ENCODE measurements around the gene TBC1D13. TPM values are rescaled to one million over a fixed set of nuclear protein-coding genes. Genes with fewer than 3 reads are reported as not detected.

The TBC1D13 gene
- total and polyA plus RNA-seq, 9 donors = 12.0 to 59.4 (median 38.1) TPM

- 90% methylated on average over 4 of the region's 7 CpGs for WGBS (ENCODE audit: insufficient coverage)
- DNase-seq = no peak
These were observed 13.0 kb downstream of the TBC1D13 start for GRCh38 chr9:128800061-128800460.

DNA sequence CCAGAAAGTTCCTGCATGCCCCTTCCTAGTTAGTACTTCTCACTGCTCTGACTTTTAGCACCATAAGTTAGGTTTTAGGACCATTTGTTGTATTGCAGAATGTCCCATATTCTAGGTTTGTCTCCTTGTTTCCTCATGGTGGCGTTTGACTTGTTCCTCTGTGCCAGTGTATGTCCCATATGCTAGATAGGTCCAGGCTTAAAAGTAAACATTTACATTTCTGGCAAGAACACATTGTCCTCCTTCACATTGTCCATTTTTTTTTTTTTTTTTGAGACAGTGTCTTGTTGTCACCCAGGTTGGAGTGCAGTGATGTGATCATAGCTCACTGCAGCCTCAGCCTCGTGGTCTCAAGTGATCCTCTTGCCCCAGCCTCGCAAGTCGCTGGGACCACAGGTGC, 15.4 kb downstream of the TBC1D13 start:
- no peak overlapping the region for H3K27ac ChIP-seq (ENCODE audit: low read length)
- H3K36me3 ChIP-seq (ENCODE audit: control insufficient read depth, insufficient read depth, low read length) = peaks cover 77% of the 10 kb centered on the region
- no peaks in the 10 kb centered on the region for H3K27me3 ChIP-seq (ENCODE audit: control insufficient read depth, insufficient read depth, low read length)
- H3K4me1 ChIP-seq (ENCODE audit: control insufficient read depth, insufficient read depth, low read length) = no peaks in the 10 kb centered on the region
- 100% methylated on average over 3 of the region's 4 CpGs for WGBS (ENCODE audit: insufficient coverage)
- H3K9me3 ChIP-seq (replicated peaks; ENCODE audit: control insufficient read depth, low read depth, low read length) = no peaks in the 10 kb centered on the region
- DNase-seq = no peak
- H3K4me3 ChIP-seq (ENCODE audit: low read length) = no peak overlapping the region

More at GRCh38 chr9:128800061-128800460, 13.0 kb downstream of the TBC1D13 start:
- Histone ChIP-seq H3K4me1 (ENCODE audit: control insufficient read depth, insufficient read depth, low read length) (no peaks in the 10 kb centered on the region), H3K9me3 (replicated peaks; ENCODE audit: control insufficient read depth, low read depth, low read length) (no peaks in the 10 kb centered on the region), H3K36me3 (ENCODE audit: control insufficient read depth, insufficient read depth, low read length) (peaks cover 72% of the 10 kb centered on the region), H3K27me3 (ENCODE audit: control insufficient read depth, insufficient read depth, low read length) (no peaks in the 10 kb centered on the region), H3K4me3 (ENCODE audit: low read length) (no peak overlapping the region), H3K27ac (ENCODE audit: low read length) (no peak overlapping the region)

DNA sequence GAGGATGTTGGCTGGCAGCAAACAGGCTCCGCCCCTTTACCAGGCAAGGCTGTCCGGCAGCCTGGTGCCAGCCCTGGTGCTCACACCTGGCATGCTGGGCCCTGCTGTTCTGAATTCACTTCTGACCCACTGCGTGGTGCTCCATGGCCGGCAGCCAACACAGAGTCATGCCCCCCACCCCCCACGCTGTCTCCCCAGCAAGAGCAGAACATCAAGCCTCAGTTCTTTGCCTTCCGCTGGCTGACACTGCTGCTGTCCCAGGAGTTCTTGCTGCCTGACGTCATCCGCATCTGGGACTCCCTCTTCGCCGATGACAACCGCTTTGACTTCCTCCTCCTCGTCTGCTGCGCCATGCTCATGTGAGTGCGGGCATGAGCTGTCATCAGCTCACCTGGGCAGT, 18.6 kb downstream of the TBC1D13 start:
- Histone ChIP-seq H3K36me3 (ENCODE audit: control insufficient read depth, insufficient read depth, low read length) (peaks cover 74% of the 10 kb centered on the region), H3K4me1 (ENCODE audit: control insufficient read depth, insufficient read depth, low read length) (no peaks in the 10 kb centered on the region), H3K27me3 (ENCODE audit: control insufficient read depth, insufficient read depth, low read length) (no peaks in the 10 kb centered on the region), H3K27ac (ENCODE audit: low read length) (no peak overlapping the region), H3K4me3 (ENCODE audit: low read length) (no peak overlapping the region), H3K9me3 (replicated peaks; ENCODE audit: control insufficient read depth, low read depth, low read length) (no peaks in the 10 kb centered on the region)
- WGBS (ENCODE audit: insufficient coverage) = 88% methylated on average over 14 of the region's 14 CpGs
- no peak for DNase-seq

- Histone ChIP-seq H3K36me3 (ENCODE audit: control insufficient read depth, insufficient read depth, low read length) (peaks cover 61% of the 10 kb centered on the region), H3K4me3 (ENCODE audit: low read length) (no peak overlapping the region), H3K4me1 (ENCODE audit: control insufficient read depth, insufficient read depth, low read length) (no peaks in the 10 kb centered on the region), H3K27me3 (ENCODE audit: control insufficient read depth, insufficient read depth, low read length) (no peaks in the 10 kb centered on the region), H3K9me3 (replicated peaks; ENCODE audit: control insufficient read depth, low read depth, low read length) (no peaks in the 10 kb centered on the region), H3K27ac (ENCODE audit: low read length) (no peak overlapping the region)
- no peak for DNase-seq
- 90% methylated on average over 13 of the region's 14 CpGs for WGBS (ENCODE audit: insufficient coverage)
These were observed 20.8 kb downstream of the TBC1D13 start for GRCh38 chr9:128807827-128808226.

- Histone ChIP-seq H3K4me1 (ENCODE audit: control insufficient read depth, insufficient read depth, low read length) (no peaks in the 10 kb centered on the region), H3K4me3 (ENCODE audit: low read length) (no peak overlapping the region), H3K9me3 (replicated peaks; ENCODE audit: control insufficient read depth, low read depth, low read length) (no peaks in the 10 kb centered on the region), H3K27me3 (ENCODE audit: control insufficient read depth, insufficient read depth, low read length) (no peaks in the 10 kb centered on the region), H3K36me3 (ENCODE audit: control insufficient read depth, insufficient read depth, low read length) (peaks cover 54% of the 10 kb centered on the region), H3K27ac (ENCODE audit: low read length) (no peak overlapping the region)
- no peak for DNase-seq
- WGBS (ENCODE audit: insufficient coverage) = 79% methylated on average over 2 of the region's 3 CpGs
These were observed 21.5 kb downstream of the TBC1D13 start for GRCh38 chr9:128808543-128808942.

GRCh38 chr9:128809036-128809599, 22.1 kb downstream of the TBC1D13 start:
- Histone ChIP-seq H3K9me3 (replicated peaks; ENCODE audit: control insufficient read depth, low read depth, low read length) (no peaks in the 10 kb centered on the region), H3K4me1 (ENCODE audit: control insufficient read depth, insufficient read depth, low read length) (no peaks in the 10 kb centered on the region)
- 92% methylated on average over 8 of the region's 12 CpGs for WGBS (ENCODE audit: insufficient coverage)

DNA sequence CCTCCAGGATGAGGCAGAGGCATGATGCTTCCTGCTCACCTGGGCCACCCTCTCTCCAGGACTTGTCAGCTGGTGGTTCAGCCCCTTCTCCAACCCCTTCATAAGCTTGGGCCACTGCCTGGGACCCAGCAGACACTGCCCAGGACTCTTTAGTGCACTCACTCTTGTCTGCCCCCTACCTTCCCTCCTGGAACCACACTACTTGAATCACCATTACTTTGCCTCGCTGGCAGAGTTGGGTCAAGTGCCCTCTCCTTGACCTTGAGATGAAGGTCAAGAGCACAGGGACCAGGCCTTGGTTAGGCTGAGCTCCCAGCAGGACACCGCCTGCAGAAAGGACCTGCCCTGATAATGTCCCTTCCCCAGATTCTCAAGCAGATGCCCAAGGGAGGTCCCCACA, 22.8 kb downstream of the TBC1D13 start:
- no peaks in the 10 kb centered on the region for H3K27me3 ChIP-seq (ENCODE audit: control insufficient read depth, insufficient read depth, low read length)
- peaks cover 46% of the 10 kb centered on the region for H3K36me3 ChIP-seq (ENCODE audit: control insufficient read depth, insufficient read depth, low read length)
- H3K4me1 ChIP-seq (ENCODE audit: control insufficient read depth, insufficient read depth, low read length) = no peaks in the 10 kb centered on the region
- no peak overlapping the region for H3K27ac ChIP-seq (ENCODE audit: low read length)
- DNase-seq = no peak
- no peaks in the 10 kb centered on the region for H3K9me3 ChIP-seq (replicated peaks; ENCODE audit: control insufficient read depth, low read depth, low read length)
- WGBS (ENCODE audit: insufficient coverage) = 81% methylated on average over 2 of the region's 2 CpGs
- no peak overlapping the region for H3K4me3 ChIP-seq (ENCODE audit: low read length)

More at GRCh38 chr9:128809036-128809599, 22.1 kb downstream of the TBC1D13 start:
- no peak for DNase-seq
- H3K4me3 ChIP-seq (ENCODE audit: low read length) = no peak overlapping the region
- no peaks in the 10 kb centered on the region for H3K27me3 ChIP-seq (ENCODE audit: control insufficient read depth, insufficient read depth, low read length)
- peaks cover 48% of the 10 kb centered on the region for H3K36me3 ChIP-seq (ENCODE audit: control insufficient read depth, insufficient read depth, low read length)
- no peak overlapping the region for H3K27ac ChIP-seq (ENCODE audit: low read length)

DNA sequence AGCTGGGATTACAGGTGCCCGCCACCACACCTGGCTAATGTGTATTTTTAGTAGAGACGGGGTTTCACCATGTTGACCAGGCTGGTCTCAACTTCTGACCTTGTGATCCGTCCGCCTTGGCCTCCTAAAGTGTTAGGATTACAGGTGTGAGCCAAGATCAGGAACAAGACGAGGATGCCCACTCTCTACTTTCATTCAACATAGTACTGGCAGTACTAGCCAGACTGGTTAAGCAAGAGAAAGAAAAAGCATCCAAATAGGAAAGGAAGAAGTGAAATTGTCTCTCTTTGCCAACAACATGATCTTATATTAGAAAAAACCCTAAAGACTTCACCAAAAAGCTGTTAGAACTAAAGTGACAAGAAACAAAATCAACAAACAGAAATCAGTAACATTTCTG, 23.8 kb downstream of the TBC1D13 start:
- Histone ChIP-seq H3K27ac (ENCODE audit: low read length) (no peak overlapping the region), H3K4me1 (ENCODE audit: control insufficient read depth, insufficient read depth, low read length) (no peaks in the 10 kb centered on the region), H3K4me3 (ENCODE audit: low read length) (no peak overlapping the region), H3K27me3 (ENCODE audit: control insufficient read depth, insufficient read depth, low read length) (no peaks in the 10 kb centered on the region), H3K36me3 (ENCODE audit: control insufficient read depth, insufficient read depth, low read length) (peaks cover 35% of the 10 kb centered on the region), H3K9me3 (replicated peaks; ENCODE audit: control insufficient read depth, low read depth, low read length) (no peaks in the 10 kb centered on the region)
- 80% methylated on average over 2 of the region's 5 CpGs for WGBS (ENCODE audit: insufficient coverage)
- no peak for DNase-seq

GRCh38 chr9:128818099-128818838, 31.2 kb downstream of the TBC1D13 start, which contains the start of gene ENDOG:
Gene ENDOG, plus strand, starts transcription at chr9:128818500. Its CDS starts 185 bp downstream, at chr9:128818685.
- H3K4me3 ChIP-seq (ENCODE audit: low read length) = peak within 1 kb of the TSS; percentile 68
- H3K9me3 ChIP-seq (replicated peaks; ENCODE audit: control insufficient read depth, low read depth, low read length) = no peaks in the 10 kb centered on the region
- no peaks in the 10 kb centered on the region for H3K27me3 ChIP-seq (ENCODE audit: control insufficient read depth, insufficient read depth, low read length)
- peak; percentile 99 for DNase-seq
- H3K27ac ChIP-seq (ENCODE audit: low read length) = peak within 1 kb of the TSS; percentile 85
- H3K4me1 ChIP-seq (ENCODE audit: control insufficient read depth, insufficient read depth, low read length) = peaks cover 14% of the 10 kb centered on the region
- peaks cover 21% of the 10 kb centered on the region for H3K36me3 ChIP-seq (ENCODE audit: control insufficient read depth, insufficient read depth, low read length)
- WGBS (ENCODE audit: insufficient coverage) = under 1% methylated on average over 58 of the region's 70 CpGs

GRCh38 chr9:128818839-128819715, 32.0 kb downstream of the TBC1D13 start:
- Histone ChIP-seq H3K36me3 (ENCODE audit: control insufficient read depth, insufficient read depth, low read length) (peaks cover 29% of the 10 kb centered on the region), H3K27ac (ENCODE audit: low read length) (no peak overlapping the region), H3K9me3 (replicated peaks; ENCODE audit: control insufficient read depth, low read depth, low read length) (no peaks in the 10 kb centered on the region), H3K4me3 (ENCODE audit: low read length) (peak overlapping the region; percentile 68), H3K4me1 (ENCODE audit: control insufficient read depth, insufficient read depth, low read length) (peaks cover 14% of the 10 kb centered on the region), H3K27me3 (ENCODE audit: control insufficient read depth, insufficient read depth, low read length) (no peaks in the 10 kb centered on the region)
- peak; percentile 55 for DNase-seq
- WGBS (ENCODE audit: insufficient coverage) = under 1% methylated on average over 76 of the region's 90 CpGs

Data from muscle of leg (tissue), 11 donors.